HG03135 (cell line): ENCODE data around the gene PCDHA7.
"Not testable (repeated sequence)": the region's sequence is repeated elsewhere in the genome, so short reads cannot be mapped to it uniquely, and the experiment has no call there.

Experiments
- ATAC-seq: cut with Tn5 transposase; IDR thresholded peaks from one replicate; pipeline ENCODE4 v1.9.1; 2021; ENCODE audit warnings: mild to moderate bottlenecking, moderate library complexity; ENCODE audit not compliant: unreplicated experiment

The PCDHA7 gene

GRCh38 chr5:140833993-140834392 lies at the start of gene PCDHA7:
TSS of gene PCDHA7 (plus strand) at chr5:140834269. CDS start at chr5:140834384, 115 bp downstream.
- no peak for ATAC-seq

GRCh38 chr5:140785905-140786686 lies 48.0 kb upstream of the PCDHA7 start, which contains the start of gene PCDHA1:
TSS of gene PCDHA1 (plus strand) at chr5:140786140.
- no peak for ATAC-seq

GRCh38 chr5:140787422-140787821 lies 46.6 kb upstream of the PCDHA7 start:
- ATAC-seq, result not testable (repeated sequence)

GRCh38 chr5:140787849-140788504 lies 46.1 kb upstream of the PCDHA7 start:
- ATAC-seq, result not testable (repeated sequence)

- no peak for ATAC-seq
These were observed 43.0 kb upstream of the PCDHA7 start for GRCh38 chr5:140791089-140791488.

GRCh38 chr5:140794595-140795258 lies 39.3 kb upstream of the PCDHA7 start, which contains the start of gene PCDHA2:
TSS of gene PCDHA2 (plus strand) at chr5:140794852.
- no peak for ATAC-seq

- ATAC-seq, result no peak
These were observed 38.8 kb upstream of the PCDHA7 start for GRCh38 chr5:140795259-140795641.

GRCh38 chr5:140796072-140796717 lies 37.9 kb upstream of the PCDHA7 start:
- ATAC-seq, result not testable (repeated sequence)

GRCh38 chr5:140796718-140797095 lies 37.4 kb upstream of the PCDHA7 start:
- ATAC-seq, result no peak

- ATAC-seq, result no peak
These were observed 33.1 kb upstream of the PCDHA7 start, which contains the start of gene PCDHA3 for GRCh38 chr5:140800816-140801493. TSS of gene PCDHA3 (plus strand) at chr5:140801057.

- ATAC-seq, result no peak
These were observed 32.6 kb upstream of the PCDHA7 start for GRCh38 chr5:140801494-140801841.

GRCh38 chr5:140802381-140802780 lies 31.7 kb upstream of the PCDHA7 start:
- not testable (repeated sequence) for ATAC-seq

- no peak for ATAC-seq
These were observed 31.2 kb upstream of the PCDHA7 start for GRCh38 chr5:140802781-140803271.

GRCh38 chr5:140806834-140807775 lies 27.0 kb upstream of the PCDHA7 start, which contains the start of gene PCDHA4:
TSS of gene PCDHA4 (plus strand) at chr5:140807068.
- no peak for ATAC-seq

- not testable (repeated sequence) for ATAC-seq
These were observed 25.7 kb upstream of the PCDHA7 start for GRCh38 chr5:140808241-140808888.

- no peak for ATAC-seq
These were observed 25.2 kb upstream of the PCDHA7 start for GRCh38 chr5:140808889-140809291.

- no peak for ATAC-seq
These were observed 12.4 kb upstream of the PCDHA7 start, which contains the start of gene PCDHA5 for GRCh38 chr5:140821375-140822280. TSS of gene PCDHA5 (plus strand) at chr5:140821613.

GRCh38 chr5:140822281-140822629 lies 11.8 kb upstream of the PCDHA7 start:
- ATAC-seq, result no peak
